Measurements from ENCODE around the gene MPRIP.
"Not testable (repeated sequence)": the region's sequence is repeated elsewhere in the genome, so short reads cannot be mapped to it uniquely, and the experiment has no call there.

DNA sequence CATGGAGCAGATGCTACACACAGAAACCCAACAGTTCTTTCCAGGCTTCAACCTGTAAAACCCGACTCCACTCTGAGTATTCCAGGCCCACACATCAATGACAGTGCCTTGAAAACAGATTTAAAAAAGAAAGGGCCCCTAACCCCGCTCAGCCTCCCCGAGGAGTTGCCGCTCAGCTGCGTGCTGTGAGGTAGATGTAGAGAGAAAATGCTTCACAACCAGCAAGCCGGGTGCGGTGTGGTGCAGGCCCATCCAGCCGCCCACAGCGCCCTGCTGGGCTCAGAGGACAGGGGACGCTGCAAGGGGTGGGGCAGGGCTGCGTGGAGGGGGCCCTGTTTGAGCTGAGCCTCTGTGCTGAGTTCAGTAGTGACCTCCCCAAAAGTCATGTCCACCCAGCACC is 45.5 kb upstream of the MPRIP start:
- not testable (repeated sequence) for TF ChIP-seq POLR2A (IDR thresholded peaks at IDR 0.05; ENCODE audit: low read depth, low read length); EZH2 (IDR thresholded peaks at IDR 0.05; ENCODE audit: borderline replicate concordance, low read depth, low read length, severe bottlenecking)
- TF ChIP-seq, protein P1, sequence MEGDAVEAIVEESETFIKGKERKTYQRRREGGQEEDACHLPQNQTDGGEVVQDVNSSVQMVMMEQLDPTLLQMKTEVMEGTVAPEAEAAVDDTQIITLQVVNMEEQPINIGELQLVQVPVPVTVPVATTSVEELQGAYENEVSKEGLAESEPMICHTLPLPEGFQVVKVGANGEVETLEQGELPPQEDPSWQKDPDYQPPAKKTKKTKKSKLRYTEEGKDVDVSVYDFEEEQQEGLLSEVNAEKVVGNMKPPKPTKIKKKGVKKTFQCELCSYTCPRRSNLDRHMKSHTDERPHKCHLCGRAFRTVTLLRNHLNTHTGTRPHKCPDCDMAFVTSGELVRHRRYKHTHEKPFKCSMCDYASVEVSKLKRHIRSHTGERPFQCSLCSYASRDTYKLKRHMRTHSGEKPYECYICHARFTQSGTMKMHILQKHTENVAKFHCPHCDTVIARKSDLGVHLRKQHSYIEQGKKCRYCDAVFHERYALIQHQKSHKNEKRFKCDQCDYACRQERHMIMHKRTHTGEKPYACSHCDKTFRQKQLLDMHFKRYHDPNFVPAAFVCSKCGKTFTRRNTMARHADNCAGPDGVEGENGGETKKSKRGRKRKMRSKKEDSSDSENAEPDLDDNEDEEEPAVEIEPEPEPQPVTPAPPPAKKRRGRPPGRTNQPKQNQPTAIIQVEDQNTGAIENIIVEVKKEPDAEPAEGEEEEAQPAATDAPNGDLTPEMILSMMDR (IDR thresholded peaks at IDR 0.05; ENCODE audit: extremely low read depth in 1 of 2, insufficient read depth in 1 of 2, low read depth in 1 of 2, low read length in 2 of 2), result not testable (repeated sequence)

Data from endothelial cell of umbilical vein (primary cell).